Endothelial cell of umbilical vein (primary cell): ENCODE measurements around the gene OXTR.

Experiments used
- CTCF ChIP-seq, 2 donors: IDR thresholded peaks; 1 replicate in 1 of 2; 2 replicates in 1 of 2; pipeline ENCODE4 v1.5.1; 2011; ENCODE audit warnings: low read length in 2 of 2, mild to moderate bottlenecking in 2 of 2, moderate library complexity in 2 of 2, control low read depth in 1 of 2, inconsistent platforms in 1 of 2, low read depth in 1 of 2; ENCODE audit not compliant: insufficient read depth in 1 of 2; ENCODE audit errors: extremely low read depth in 1 of 2
- POLR2A ChIP-seq: IDR thresholded peaks from 2 replicates; pipeline ENCODE4 v1.6.1; 2012; ENCODE audit warnings: low read depth, mild to moderate bottlenecking, control low read depth, low read length
- POLR2AphosphoS5 ChIP-seq: IDR thresholded peaks from 2 replicates; pipeline ENCODE4 v1.6.1; 2012; ENCODE audit warnings: low read depth, mild to moderate bottlenecking, control low read depth, low read length, moderate library complexity; ENCODE audit not compliant: insufficient read depth

GRCh38 chr3:8773941-8774542, 4.6 kb upstream of the OXTR start:
- no peak for TF ChIP-seq CTCF (IDR thresholded peaks at IDR 0.05; ENCODE audit: extremely low read depth in 1 of 2, insufficient read depth in 1 of 2, low read depth in 1 of 2, low read length in 2 of 2)
- TF ChIP-seq POLR2A = no peak
- no peak for TF ChIP-seq POLR2AphosphoS5
